Fibroblast of the aortic adventitia (primary cell): Measurements from ENCODE around the gene MTMR11. TPM values are rescaled to one million over a fixed set of nuclear protein-coding genes. Genes with fewer than 3 reads are reported as not detected.
A peak's percentile ranks its signal among the peaks of the same experiment; 100 is the strongest.

Source experiments
- DNase-seq: peaks from one replicate; pipeline ENCODE4 v3.0.0-alpha.2; 2010; ENCODE audit warnings: low read depth
- H3K4me3 ChIP-seq: 2 replicates; pipeline ENCODE4 v1.5.1; 2011; ENCODE audit warnings: low read depth, mild to moderate bottlenecking, control low read depth, low read length, moderate library complexity
- total RNA-seq: library from RNA; depleted of rRNA; stranded (reverse); fragments of >200 nt; gene quantifications from 2 replicates; pipeline ENCODE4 v1.2.3, GENCODE V29; 2012; ENCODE audit warnings: low replicate concordance
- TF ChIP-seq, protein P1 (sequence below): IDR thresholded peaks from 2 replicates; pipeline ENCODE4 v1.5.1; 2011; ENCODE audit warnings: mild to moderate bottlenecking, low read length, control low read depth, inconsistent platforms; ENCODE audit not compliant: insufficient read depth

Gene MTMR11
- total RNA-seq, 1 donor = 22.1 TPM

DNA sequence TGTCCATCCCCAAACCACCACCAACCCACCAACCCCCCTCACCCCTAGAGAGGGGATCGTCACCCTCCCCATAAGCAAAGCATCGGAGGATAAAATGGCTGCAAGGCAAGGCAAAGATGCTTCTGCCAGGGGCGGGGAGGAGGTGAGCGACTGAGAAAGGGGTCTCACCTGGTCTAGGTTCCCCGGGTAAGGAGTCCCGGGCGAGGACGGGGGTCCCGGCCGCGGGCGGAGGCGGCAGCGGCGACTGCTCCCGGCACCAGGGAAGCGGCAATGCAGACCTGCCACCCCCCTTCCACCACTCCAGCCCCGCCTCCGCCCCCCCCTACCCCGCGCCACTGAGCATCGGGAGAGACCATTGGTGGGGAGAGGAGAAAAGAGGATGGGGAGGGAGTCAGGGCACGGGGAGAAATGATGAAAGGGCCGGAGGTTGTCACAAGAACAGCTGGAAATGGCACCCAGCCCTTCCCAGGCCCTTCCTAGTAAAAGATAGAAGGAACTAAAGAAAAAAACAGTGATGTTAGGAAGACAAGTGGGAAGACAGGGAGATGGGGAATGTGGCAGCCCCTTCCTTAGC, 19.0 kb downstream of the MTMR11 start, which contains the start of gene SV2A:
Gene SV2A (minus strand): TSS at position 274 of the 574 bp plus-strand sequence. CDS start 4,004 bp downstream, outside the sequence.
- peak within 1 kb of the TSS; percentile 79 for H3K4me3 ChIP-seq
- peak; percentile 66 for DNase-seq
- TF ChIP-seq, protein P1, sequence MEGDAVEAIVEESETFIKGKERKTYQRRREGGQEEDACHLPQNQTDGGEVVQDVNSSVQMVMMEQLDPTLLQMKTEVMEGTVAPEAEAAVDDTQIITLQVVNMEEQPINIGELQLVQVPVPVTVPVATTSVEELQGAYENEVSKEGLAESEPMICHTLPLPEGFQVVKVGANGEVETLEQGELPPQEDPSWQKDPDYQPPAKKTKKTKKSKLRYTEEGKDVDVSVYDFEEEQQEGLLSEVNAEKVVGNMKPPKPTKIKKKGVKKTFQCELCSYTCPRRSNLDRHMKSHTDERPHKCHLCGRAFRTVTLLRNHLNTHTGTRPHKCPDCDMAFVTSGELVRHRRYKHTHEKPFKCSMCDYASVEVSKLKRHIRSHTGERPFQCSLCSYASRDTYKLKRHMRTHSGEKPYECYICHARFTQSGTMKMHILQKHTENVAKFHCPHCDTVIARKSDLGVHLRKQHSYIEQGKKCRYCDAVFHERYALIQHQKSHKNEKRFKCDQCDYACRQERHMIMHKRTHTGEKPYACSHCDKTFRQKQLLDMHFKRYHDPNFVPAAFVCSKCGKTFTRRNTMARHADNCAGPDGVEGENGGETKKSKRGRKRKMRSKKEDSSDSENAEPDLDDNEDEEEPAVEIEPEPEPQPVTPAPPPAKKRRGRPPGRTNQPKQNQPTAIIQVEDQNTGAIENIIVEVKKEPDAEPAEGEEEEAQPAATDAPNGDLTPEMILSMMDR = no peak

GRCh38 chr1:149916898-149917252, 19.8 kb downstream of the MTMR11 start:
- H3K4me3 ChIP-seq = peak overlapping the region; percentile 79
- no peak for DNase-seq
- TF ChIP-seq, protein P1 = no peak

DNA sequence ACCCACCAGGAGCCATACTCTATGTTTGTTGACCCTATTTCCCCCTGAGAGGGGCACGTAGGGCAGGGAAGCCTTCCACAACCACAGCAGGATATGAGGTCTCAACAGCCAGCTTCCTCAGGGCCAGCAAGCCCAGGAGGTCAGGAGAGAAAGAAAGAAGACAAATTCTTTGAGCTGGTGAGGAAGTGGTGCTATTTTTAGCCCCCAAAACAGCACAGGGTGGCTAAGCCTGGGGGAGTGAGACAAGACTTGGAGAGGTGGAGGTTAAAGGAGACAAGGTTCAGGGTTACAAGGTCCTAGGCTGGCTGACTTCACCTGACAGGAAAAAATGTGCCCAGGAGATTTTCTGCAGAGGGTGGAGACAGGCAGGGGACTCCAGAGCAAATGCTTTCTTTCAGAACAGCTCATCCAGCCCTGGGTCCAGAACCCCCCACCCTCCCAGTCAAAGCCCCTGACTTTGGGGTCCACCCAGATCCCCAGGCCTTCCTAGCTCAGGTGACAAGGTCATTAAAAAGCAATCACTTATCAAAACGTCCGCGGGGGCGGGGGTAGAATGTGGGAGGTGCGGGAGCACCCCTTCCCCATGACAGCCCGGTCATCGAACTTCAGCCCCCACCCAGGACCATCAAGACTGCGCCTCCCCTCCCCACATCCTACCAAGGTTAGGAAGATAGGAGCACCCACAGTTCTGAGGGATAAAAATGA, 20.3 kb downstream of the MTMR11 start:
- H3K4me3 ChIP-seq = peak overlapping the region; percentile 79
- no peak for DNase-seq
- TF ChIP-seq, protein P1 = no peak

DNA sequence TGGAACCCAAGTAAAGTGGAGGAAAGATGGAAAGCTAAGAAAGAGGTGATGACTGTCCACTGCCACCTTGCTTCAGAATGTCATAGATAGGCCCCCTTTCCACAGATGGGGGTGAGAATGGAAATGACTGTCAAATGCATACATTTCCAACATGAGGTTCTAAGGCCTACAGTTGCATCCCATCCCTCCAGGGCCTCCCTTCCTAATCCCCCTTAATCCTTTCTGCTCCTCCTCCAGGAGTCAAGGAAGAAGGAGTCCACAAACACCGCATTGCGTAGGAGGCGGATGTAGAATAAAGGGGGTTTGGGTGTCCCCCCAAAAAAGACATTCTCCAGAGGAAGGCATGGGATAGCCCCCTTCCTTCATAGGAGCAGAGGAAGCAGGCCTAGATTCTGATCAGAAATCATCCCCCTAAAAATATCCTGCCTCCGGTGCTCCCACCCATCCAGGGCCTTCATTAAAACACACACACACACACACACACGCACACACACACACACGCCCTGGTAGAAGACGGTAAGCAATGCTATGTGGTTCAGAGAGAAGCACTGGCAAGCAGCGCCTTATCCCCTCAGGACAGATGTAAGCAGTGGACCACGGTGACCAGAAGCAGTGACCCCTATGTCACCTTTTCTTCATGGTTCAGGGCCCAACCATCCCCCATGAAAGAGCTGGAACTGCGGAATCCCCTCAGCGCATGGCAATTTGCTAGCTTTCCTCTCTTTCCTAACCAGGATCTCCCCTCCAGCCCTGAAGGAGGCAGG, 21.1 kb downstream of the MTMR11 start:
- TF ChIP-seq, protein P1 = no peak
- no peak overlapping the region for H3K4me3 ChIP-seq
- no peak for DNase-seq

DNA sequence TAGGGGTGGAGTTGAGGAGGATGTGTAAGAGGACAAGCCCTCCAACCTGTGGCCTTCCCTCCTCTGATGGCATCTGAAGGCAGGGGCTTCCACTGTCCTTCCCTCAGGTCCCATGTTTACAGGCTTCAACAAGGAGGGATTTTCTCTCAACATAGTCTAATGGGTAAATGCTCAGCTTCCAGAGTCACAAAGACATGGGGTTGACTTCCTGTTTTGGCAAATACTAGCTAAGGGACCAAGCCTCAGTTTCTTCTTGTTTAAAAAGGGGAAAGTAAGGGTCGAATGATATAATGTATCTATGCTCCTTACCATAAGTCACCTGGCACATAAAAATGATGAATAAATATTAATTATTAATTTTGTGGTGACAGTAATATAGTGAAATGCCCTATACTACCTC, 22.1 kb downstream of the MTMR11 start:
- DNase-seq = no peak
- TF ChIP-seq, protein P1 = no peak
- no peak overlapping the region for H3K4me3 ChIP-seq

DNA sequence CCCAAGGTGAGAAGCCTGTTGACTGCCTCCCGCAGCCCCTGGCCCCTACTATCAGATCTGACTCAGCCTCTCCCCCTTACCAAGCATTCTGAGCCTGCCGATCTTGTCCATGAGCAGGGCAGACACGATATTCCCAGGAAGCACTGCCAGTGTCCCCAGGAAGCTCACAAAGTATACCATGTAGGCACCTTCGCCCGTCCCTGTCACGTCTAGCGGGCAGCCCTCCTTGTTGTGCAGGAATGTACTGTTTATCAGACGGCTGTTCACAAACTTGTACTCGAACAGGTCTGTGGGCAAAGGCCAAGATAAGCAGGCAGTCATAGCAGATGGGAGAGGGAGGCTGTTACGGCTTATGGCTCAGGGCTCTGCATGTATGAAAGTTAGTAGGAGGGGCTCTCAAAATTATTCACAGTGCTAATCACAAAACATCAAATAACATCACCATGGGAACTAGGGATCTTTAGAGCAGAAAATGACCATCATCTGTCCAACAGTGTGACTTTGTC, 30.1 kb downstream of the MTMR11 start:
- no peak overlapping the region for H3K4me3 ChIP-seq
- DNase-seq = no peak
- TF ChIP-seq, protein P1 = no peak
